GM10847 (cell line): Measurements from ENCODE around the gene FARS2.

Source experiments
- POLR2A ChIP-seq: IDR thresholded peaks from 2 replicates; pipeline ENCODE4 v1.6.1; 2011; ENCODE audit not compliant: insufficient read length; ENCODE audit errors: extremely low read depth

The FARS2 gene

GRCh38 chr6:5515200-5515599, 253.9 kb downstream of the FARS2 start:
- no peak for TF ChIP-seq POLR2A

- TF ChIP-seq POLR2A = no peak
These were observed 254.7 kb downstream of the FARS2 start for GRCh38 chr6:5516036-5516435.

GRCh38 chr6:5517796-5518195, 256.5 kb downstream of the FARS2 start:
- no peak for TF ChIP-seq POLR2A

GRCh38 chr6:5518936-5519491, 257.7 kb downstream of the FARS2 start:
- no peak for TF ChIP-seq POLR2A

- no peak for TF ChIP-seq POLR2A
These were observed 259.5 kb downstream of the FARS2 start for GRCh38 chr6:5520796-5521195.

GRCh38 chr6:5521322-5521721, 260.0 kb downstream of the FARS2 start:
- no peak for TF ChIP-seq POLR2A

- TF ChIP-seq POLR2A = no peak
These were observed 260.8 kb downstream of the FARS2 start for GRCh38 chr6:5522147-5522546.

GRCh38 chr6:5524110-5524509, 262.8 kb downstream of the FARS2 start:
- TF ChIP-seq POLR2A = no peak

- TF ChIP-seq POLR2A = no peak
These were observed 263.9 kb downstream of the FARS2 start for GRCh38 chr6:5525209-5525608.

GRCh38 chr6:5529015-5529414, 267.7 kb downstream of the FARS2 start:
- no peak for TF ChIP-seq POLR2A

GRCh38 chr6:5529733-5530132, 268.4 kb downstream of the FARS2 start:
- TF ChIP-seq POLR2A = no peak

- no peak for TF ChIP-seq POLR2A
These were observed 269.8 kb downstream of the FARS2 start for GRCh38 chr6:5531161-5531560.

GRCh38 chr6:5531853-5532375, 270.6 kb downstream of the FARS2 start:
- no peak for TF ChIP-seq POLR2A

GRCh38 chr6:5532941-5533340, 271.6 kb downstream of the FARS2 start:
- no peak for TF ChIP-seq POLR2A

- TF ChIP-seq POLR2A = no peak
These were observed 273.3 kb downstream of the FARS2 start for GRCh38 chr6:5534643-5535042.

- TF ChIP-seq POLR2A = no peak
These were observed 275.3 kb downstream of the FARS2 start for GRCh38 chr6:5536644-5537043.

GRCh38 chr6:5537132-5537531, 275.8 kb downstream of the FARS2 start:
- no peak for TF ChIP-seq POLR2A
